Fibroblast of the aortic adventitia (primary cell): ENCODE results near the gene DECR2. TPM values are rescaled to one million over a fixed set of nuclear protein-coding genes. Genes with fewer than 3 reads are reported as not detected.

Experiments used
- DNase-seq: peaks from one replicate; pipeline ENCODE4 v3.0.0-alpha.2; 2010; ENCODE audit warnings: low read depth
- H3K4me3 ChIP-seq: 2 replicates; pipeline ENCODE4 v1.5.1; 2011; ENCODE audit warnings: low read depth, mild to moderate bottlenecking, control low read depth, low read length, moderate library complexity
- total RNA-seq: library from RNA; depleted of rRNA; stranded (reverse); fragments of >200 nt; gene quantifications from 2 replicates; pipeline ENCODE4 v1.2.3, GENCODE V29; 2012; ENCODE audit warnings: low replicate concordance
- TF ChIP-seq, protein P1 (sequence below): IDR thresholded peaks from 2 replicates; pipeline ENCODE4 v1.5.1; 2011; ENCODE audit warnings: mild to moderate bottlenecking, low read length, control low read depth, inconsistent platforms; ENCODE audit not compliant: insufficient read depth

The DECR2 gene, protein sequence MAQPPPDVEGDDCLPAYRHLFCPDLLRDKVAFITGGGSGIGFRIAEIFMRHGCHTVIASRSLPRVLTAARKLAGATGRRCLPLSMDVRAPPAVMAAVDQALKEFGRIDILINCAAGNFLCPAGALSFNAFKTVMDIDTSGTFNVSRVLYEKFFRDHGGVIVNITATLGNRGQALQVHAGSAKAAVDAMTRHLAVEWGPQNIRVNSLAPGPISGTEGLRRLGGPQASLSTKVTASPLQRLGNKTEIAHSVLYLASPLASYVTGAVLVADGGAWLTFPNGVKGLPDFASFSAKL
- total RNA-seq, result 6.1 and 8.1 TPM in 2 replicates

DNA sequence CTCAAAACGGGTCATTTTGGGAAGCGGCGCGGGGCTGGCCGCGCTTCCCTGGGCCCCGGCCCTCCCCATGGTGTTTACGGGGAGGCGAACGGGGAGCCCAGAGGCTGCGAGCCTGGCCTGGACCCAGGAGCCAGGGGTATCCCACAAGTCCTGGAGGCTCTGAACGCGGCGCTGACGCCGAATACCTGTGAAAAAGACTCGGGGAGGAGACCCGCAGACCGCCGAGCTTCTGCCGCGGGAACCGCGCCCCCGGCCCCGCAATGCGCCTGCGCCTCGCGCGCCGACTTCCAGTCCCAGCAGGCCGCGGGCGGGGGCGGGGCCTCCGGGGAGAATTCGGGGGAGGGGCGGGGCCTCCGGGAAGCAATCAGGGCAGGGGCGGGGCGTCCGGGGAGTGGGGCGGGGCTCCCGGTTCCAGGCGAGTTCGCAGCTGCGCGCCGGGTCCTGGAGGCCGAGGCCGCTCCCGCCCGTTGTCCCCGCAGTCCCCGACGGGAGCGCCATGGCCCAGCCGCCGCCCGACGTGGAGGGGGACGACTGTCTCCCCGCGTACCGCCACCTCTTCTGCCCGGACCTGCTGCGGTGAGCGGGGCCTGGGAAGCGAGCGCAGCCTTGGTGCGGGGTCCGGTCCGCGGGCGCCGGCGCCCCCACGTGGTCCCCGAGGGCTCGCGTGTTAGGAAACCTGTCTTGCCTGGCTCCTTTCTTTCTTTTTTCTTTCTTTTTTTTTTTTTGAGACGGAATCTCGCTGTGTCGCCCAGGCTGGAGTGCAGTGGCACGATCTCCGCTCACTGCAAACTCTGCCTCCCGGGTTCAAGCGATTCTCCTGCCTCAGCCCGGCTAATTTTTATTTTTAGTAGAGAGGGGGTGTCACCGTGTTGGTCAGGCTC is at the start of gene DECR2:
Gene DECR2 (plus strand): TSS at position 418 of the 881 bp plus-strand sequence. CDS start 79 bp downstream, at position 497.
- peak within 1 kb of the TSS; percentile 87 for H3K4me3 ChIP-seq
- TF ChIP-seq, protein P1, sequence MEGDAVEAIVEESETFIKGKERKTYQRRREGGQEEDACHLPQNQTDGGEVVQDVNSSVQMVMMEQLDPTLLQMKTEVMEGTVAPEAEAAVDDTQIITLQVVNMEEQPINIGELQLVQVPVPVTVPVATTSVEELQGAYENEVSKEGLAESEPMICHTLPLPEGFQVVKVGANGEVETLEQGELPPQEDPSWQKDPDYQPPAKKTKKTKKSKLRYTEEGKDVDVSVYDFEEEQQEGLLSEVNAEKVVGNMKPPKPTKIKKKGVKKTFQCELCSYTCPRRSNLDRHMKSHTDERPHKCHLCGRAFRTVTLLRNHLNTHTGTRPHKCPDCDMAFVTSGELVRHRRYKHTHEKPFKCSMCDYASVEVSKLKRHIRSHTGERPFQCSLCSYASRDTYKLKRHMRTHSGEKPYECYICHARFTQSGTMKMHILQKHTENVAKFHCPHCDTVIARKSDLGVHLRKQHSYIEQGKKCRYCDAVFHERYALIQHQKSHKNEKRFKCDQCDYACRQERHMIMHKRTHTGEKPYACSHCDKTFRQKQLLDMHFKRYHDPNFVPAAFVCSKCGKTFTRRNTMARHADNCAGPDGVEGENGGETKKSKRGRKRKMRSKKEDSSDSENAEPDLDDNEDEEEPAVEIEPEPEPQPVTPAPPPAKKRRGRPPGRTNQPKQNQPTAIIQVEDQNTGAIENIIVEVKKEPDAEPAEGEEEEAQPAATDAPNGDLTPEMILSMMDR, result peak; percentile 14
- peak; percentile 87 for DNase-seq

DNA sequence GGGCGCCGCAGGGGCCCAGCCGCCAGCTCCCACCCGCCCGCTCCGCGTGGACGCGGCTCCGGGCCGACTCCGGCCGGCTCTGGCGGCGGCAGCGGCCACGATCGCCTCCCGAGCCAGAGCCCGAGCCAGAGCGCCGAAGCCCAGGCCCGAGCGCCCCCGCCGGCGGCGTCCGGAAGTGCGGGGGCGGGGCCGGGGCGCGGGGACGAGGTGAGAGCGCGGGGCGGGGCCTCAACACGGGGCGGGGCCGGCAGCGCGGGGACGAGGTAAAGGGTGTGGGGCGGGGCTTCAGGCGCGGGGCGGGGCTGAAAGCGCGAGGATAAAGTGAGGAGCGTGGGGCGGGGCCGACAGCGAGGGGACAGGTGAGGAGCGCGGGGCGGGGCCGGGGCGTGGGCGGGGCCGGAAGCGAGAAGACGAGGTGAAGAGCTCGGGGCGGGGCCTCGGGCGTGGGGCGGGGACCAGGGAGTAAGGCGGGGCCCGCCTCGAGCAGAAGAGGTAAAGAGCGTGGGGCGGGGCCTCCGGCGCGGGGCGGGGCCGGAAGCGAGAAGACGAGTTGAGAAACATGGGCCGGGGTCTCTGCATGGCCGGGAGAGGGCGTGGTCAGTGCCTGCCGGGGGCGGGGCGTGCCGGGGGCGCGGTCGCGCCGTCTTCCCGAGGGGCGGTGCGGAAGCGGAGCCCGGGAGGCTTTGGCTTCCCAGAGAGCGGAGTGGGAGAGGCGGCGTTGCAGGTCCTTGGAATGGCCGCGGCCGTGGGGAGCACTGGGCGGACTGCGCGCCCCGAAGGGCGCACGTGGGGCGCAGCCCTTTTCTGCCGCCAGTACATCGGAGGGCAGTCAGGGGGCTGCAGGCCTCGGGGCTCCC is 48.9 kb upstream of the DECR2 start, which contains the start of gene AXIN1:
Gene AXIN1 (minus strand): TSS at position 177 of the 857 bp plus-strand sequence. CDS start 5,698 bp downstream, outside the sequence.
- peak; percentile 75 for DNase-seq
- TF ChIP-seq, protein P1, result peak; percentile 55
- H3K4me3 ChIP-seq, result peak within 1 kb of the TSS; percentile 77

DNA sequence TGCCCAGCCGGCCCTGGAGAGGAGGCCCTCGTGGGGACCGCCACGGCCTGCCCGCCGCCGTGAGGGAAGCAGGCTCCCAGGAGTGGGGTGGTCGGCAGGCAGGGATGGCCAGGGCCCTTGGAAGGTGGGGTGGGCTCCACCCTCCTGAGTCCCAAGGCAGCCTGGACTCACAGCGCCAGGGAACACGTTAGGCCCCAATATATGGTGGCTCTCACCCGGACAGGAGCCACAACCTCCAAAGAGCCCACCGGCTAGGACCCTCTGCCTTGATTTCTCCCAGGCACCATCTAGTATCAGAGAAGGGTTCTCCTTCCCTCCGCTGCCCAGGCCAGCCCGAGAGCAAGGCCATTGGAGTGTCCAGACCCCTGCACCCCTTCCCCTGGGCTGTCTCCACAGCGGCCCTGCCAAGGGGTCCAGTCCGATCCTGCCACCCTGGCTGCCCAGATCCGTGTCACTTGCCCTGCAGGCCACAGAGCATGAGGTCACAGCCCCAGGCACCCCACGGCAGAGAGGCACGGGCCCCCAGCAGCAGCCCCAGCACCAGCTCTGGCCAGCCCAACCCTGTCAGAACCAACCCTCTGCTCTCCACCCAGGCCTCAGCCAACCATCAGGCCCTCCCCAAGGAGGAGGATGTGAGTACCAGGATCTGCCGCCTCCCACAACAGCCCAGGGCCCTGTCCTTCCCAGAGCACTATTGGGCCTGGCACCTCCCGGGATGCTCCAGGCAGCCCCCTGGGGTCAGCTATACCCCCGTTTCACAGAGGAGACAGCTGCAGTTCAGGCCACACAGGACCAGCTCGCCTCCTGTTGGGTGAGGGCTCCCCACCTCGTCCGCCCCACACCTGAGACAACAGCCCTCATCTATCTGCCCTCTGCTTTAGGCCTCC is 48.0 kb upstream of the DECR2 start:
- TF ChIP-seq, protein P1, result no peak

DNA sequence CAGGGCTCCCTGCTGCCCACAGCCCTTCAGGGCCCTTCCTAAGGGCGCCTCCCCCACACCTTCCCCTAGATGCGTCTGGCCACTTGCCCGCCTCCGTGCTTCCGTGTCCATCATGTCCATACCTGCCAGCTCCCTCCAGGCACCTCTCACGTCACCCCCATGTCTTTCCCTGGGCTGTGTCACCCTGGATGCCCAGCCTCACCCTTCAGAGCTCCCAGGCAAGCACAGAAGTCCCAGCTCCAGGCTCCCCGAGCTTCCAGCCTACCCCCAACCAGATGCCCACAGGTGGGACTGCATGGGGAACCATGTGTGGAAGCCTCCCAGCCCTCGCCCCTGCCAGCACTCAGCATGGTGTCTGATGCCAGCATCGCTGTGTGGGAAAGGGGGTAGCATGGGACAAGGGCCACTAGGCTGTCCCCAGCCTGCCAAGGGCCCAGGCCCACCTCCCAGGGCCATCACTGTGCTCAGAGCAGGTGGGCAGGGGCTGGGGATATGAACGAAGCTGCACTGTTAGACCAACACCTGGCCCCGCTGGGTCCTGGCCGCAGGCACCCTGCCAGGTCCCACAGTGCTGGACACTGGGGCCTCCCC is 47.3 kb upstream of the DECR2 start:
- no peak for DNase-seq
- no peak overlapping the region for H3K4me3 ChIP-seq
- TF ChIP-seq, protein P1, result no peak

More for the DNA sequence above, 48.0 kb upstream of the DECR2 start:
- H3K4me3 ChIP-seq, result peak overlapping the region; percentile 44
- no peak for DNase-seq

DNA sequence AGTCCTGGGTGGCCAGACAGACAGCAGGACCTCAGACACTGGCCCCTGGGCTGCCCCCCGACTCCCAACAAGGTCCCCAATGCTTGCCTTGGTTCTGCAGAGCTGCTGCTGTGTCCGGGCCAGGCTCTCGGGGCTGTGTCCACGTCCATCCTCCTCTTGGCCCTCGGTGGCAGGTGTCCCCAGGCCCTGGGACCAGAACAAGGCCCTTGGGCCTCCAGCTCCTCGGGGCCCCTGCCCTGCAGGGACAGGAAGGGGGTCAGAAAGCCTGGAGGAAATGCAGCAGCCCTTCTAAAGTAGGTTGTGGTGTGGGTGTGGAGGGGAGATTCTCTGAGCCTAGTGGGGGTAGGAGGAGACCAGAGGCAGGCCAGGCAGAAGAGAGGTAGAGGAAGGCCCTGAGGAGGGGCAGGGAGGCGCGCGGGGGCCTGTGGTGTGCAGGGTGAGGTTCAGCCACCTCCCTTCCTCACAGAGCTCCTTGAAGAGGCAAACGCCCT is 46.7 kb upstream of the DECR2 start:
- no peak overlapping the region for H3K4me3 ChIP-seq
- DNase-seq, result no peak
- TF ChIP-seq, protein P1, result no peak
